ENCODE data around the gene IL17RC.

IL17RC gene

DNA sequence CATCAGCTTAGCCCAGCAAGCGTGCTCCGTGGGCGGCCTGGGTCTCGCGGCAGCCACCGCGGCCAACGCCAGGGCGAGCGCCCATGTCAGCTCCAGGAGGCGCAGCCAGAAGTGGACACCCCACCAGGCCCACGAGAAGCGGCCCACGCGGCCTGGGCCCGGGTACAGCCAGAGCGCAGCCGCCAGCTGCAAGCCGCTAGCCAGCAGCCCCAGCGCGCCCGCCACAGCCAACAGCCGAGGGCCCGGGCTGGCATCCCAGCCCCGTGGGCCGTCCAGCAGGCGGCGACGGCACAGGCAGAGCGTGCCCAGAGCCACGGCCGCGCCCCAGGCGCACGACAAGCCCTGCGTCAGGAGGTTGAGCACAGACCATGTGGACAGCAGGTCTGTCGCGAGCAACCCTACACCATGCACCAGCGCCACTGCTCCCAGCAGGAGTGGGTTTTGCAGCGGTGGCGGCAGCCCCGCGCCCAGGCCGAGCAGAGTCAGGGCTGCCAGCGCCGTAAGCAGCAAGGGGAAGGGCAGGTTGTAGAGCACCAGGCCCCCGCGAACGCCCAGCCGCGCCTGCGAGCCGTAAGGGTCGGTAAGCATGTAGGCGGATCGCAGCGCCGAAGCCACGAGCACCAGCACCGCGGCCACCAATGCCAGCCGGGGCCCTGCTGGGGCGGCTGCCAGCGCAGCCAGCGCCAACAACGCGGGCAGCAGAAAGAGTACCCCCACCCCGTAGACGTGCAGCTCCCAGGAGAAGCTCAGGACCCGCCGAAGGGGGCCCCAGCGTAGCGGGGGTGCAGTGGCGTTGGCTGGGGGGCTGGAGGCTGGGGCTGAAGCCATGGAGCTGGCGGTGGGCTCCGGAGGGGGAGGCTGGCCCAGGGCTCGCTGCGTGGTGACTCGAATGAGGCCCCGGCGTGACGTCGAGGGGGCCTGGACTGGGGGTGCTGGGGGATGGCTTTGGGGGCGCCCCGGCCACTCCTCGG is 30.4 kb downstream of the IL17RC start:
- peak; percentile 69 to 84 for DNase-seq

DNA sequence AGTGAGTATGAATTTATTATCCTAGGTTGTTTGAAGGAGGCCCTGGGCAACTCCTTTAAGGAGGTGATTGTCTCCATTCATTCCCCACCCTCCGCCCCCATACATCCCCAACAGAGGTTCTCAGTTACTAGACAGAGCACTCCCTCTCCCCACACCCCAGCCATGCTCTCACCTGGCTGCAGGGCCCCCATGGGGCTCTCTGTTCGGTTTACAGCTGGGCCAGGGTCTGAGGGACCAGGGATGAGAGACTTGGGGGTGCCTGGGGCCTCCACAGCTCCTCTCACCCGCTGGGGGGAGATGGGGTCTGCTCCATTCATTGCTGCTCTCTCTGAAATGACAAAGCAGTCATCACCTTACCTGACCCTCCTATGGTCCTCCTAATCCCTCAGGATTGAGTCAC is 31.7 kb downstream of the IL17RC start:
- DNase-seq, result no peak

DNA sequence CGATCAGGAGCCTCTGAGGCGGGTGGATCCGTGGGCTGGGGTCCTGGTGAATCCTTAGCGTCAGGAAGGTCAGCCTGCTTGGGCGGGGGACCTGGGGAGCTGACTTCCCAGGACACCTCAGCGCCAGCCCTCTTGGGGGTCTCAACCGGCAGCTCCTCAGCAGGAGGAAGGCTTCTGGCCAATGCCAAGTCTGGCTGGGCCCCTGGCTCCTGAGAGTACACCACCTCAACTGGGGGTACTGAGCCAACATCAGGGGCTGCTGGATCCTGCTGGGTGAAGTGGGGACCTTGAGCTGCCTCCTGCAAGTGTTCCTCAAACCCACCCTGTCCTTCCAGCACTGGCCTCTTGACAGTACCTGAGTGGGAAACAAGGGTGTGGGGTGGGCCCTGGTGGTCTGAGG is 32.2 kb downstream of the IL17RC start:
- no peak for DNase-seq

DNA sequence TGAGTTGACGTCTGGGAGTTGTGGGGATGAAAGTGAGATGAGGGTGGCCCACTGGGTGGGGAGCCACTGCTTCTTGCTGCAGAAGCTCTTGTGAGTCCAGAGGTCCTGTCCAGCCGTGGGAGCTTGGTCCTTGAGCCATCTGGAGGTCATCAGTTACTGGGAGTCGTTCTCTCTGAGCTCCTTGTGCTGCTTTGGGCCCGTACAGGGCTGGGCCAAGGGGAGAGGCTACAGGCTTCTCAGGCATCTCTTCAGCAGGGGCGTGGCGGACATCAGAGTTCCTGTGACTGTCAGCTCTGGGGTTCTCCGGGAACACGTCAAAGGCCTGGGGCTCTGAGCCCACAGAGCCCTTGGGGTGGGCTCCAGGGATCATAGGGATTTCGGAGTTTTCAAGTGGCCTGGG is 32.7 kb downstream of the IL17RC start:
- no peak for DNase-seq

GRCh38 chr3:9951126-9951525 is 34.2 kb downstream of the IL17RC start:
- DNase-seq, result no peak

DNA sequence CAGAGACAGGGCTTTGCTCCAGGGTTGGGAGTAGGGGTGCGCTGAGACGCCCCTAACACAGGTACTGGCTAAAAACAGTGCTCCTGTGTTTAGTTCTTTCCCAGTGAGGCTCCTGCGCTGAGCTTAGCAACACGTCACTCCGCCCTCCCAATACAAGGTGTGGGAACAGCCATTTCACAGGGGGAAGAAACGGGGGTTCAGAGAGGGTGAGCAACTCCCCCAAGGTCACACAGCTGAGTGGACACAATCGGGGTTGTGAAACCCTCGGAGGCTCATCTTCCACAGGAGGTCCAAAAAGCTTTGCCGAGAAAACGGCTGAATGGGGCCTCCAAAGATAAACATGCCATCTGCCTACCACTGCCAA is 34.7 kb downstream of the IL17RC start:
- no peak for DNase-seq

DNA sequence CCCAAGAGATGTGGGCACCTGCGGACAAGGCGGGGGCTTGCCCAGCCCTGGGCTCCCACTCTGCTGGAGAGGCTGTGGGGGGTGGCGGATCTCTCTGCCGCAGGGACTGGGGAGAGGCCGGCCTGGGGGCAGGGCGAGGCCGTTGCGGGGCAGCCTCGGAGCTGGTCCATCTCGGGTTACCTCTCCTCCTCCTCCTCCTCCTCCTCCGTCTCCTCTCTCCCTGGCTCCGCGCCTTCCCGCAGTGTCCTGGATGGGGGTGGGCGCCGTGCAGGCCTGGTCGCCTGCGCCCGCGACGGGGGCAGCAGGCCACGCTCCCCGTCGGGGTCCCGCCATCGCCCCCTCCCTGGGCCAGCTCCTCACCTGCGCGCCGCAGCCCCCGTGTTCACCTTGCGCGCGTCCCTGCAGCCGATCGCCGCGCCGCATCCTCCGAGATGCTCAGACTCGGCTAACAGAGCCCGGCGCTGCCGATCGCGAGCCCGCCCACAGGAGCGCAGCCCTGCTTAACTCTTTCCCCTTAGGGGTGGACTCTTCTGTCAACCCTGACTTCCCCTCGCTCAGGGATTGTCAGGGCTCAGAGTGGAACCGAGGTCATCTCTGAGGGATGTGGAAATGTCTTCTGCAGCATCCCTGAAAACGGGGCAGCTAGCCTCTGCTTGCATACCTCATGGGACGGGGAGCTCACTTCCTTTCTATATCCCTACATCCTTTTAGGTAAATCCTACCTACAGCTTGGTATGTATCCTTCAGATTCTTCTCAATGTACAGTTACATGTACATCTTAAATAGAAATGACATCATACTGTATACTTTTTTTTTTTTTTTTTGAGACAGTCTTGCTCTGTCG is 35.3 kb downstream of the IL17RC start, which contains the start of gene PRRT3:
TSS of gene PRRT3 (minus strand) at position 447 of the 844 bp plus-strand sequence. CDS start 2,293 bp downstream, outside the sequence.
- peak in 1 of 2 experiments; percentile 29 for DNase-seq

GRCh38 chr3:9955067-9955502 is 38.2 kb downstream of the IL17RC start:
- DNase-seq, result no peak

DNA sequence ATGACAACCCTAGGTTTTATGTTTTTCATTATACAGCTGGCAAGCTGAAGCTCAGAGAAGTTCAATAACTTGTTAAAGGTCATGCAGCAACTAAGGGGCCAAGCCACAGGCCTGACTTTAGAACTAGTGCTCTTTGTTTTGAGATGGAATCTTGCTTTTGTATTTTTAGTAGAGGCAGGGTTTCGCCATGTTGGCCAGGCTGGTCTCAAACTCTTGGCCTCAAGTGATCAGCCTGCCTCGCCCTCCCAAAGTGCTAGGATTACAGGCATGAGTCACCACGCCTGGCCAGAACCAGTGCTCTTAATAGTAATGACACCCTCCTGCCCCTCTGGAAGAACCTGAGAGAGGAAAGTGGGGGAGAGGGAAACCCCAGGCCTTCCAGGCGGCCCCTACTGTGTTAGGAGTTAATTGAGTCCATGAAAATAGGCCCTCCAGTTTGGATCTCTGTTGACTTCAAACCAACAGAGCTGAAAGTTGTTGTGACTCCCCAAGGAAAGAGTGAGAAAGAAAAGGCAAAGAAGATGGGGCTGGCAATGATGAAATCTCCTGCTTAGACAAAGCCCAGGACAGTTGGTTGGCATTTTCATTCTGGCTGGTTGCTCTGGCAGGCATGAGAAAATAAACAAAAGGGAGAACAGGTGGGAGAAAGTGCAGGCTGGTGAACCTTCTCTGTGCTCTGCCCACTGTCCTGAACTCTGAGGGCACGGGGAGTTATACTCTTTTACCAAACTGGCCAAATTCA is 38.9 kb downstream of the IL17RC start:
- DNase-seq, result no peak

DNA sequence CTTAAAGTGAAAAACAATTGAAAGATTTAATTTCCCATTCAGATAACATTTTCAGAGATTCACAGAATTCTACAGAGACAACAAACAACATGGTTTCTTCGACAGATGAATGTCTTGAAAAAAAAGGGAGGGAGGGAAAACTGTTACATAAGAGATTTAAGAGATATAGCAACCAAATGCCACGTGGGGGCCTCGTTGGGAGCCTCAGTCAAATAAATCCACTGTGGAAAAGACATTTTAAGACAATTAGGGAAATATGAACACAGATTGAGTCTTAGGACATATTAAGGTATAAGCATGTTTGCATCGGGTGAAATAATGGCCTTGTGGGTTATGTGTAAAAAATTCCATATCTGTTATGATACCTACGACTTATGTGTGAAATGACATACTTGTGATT is 40.3 kb downstream of the IL17RC start:
- peak in 1 of 2 experiments; percentile 52 for DNase-seq

DNA sequence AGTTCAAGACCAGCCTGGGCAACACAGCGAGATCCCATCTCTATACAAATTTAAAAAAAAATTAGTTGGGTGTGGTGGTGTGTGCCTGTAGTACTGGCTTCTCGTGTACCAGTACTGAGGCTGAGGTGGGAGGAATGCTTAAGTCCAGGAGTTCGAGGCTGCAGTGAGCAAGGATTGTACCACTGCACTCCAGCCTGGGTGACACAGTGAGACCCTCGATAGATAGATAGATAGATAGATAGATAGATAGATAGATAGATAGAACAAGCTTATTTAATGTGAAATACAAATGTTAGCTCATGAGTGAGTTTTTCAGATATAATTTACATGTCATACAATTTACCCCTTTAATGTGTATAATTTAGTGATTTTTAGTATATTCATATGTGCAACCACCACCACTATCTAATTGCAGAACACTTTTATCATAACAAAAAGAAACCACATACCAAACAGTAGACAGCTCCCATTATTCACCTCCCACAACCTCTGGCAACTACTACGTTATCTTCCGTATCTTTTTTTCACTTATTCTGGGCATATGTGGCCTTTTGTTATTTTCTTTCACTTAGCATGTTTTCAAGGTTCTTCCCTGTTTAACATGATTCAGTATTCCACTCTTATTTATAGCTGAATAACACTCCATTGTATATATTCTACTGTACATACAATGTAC is 48.4 kb downstream of the IL17RC start:
- DNase-seq, result no peak

GRCh38 chr3:9966841-9967240 is 49.9 kb downstream of the IL17RC start:
- DNase-seq, result no peak

DNA sequence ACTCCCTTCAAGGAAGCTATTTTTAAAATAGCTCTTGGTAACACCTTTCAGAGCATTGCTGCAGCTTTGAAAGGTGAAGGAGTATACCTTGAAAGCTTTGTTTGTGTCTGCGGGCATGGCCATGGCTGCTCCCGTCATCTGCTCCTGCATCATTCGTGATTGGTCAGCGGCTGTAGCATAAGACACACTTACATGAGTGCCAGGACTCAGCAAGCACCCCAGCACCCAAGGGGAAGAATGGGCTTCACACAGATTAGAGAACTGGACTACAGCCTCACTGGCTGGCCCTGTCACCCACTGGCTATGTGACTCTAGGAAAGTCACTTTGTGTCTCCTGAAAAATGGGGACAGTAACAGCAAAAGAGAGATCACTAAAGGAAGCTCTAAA is 52.7 kb downstream of the IL17RC start:
- DNase-seq, result no peak

GRCh38 chr3:9970020-9970652 is 53.2 kb downstream of the IL17RC start:
- DNase-seq, result no peak

- peak; percentile 84 to 98 for DNase-seq
Observed at GRCh38 chr3:9976721-9977709, 60.1 kb downstream of the IL17RC start.

DNA sequence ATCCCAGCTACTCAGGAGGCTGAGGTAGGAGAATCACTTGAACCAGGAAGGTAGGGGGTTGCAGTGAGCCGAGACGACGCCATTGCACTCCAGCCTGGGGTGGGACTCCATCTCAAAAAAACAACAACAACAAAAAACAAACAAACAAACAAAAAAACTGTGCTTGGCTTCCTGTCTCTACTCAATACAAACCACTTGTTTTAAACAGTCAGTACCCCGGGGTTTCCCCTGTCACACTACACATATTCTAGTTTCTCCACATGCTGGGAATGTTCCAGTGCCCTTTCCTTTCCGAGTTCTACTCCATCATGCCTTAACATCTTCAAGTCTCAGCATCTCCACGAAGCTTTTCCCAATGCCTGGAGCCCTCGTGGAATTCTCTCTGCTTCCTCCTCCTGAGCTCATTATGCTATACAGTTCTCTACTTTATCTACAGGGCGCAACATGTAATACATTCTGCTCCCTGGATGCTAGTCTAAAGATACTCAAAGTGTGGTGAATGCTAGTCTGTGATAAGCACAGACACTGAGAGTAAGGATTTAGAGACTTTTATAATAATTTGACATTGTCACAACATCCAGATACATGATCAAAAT is 61.9 kb downstream of the IL17RC start:
- DNase-seq, result no peak

GRCh38 chr3:9980251-9980650 is 63.4 kb downstream of the IL17RC start:
- DNase-seq, result no peak
